Ectodermal cell (in vitro differentiated cells): ENCODE measurements around the gene SRP72.

Source experiments
- H3K27ac ChIP-seq: 2 replicates; pipeline ENCODE4 v1.7.0; 2013; ENCODE audit warnings: mild to moderate bottlenecking, low read depth, low read length; ENCODE audit not compliant: insufficient read depth, poor library complexity, severe bottlenecking
- H3K27me3 ChIP-seq: 2 replicates; pipeline ENCODE4 v1.7.0; 2013; ENCODE audit warnings: mild to moderate bottlenecking, low read length; ENCODE audit not compliant: insufficient read depth, control insufficient read depth, poor library complexity, severe bottlenecking
- H3K36me3 ChIP-seq: one replicate; pipeline ENCODE4 v1.7.0; 2013; ENCODE audit warnings: low read length; ENCODE audit not compliant: control insufficient read depth, insufficient read depth
- H3K4me1 ChIP-seq: one replicate; pipeline ENCODE4 v1.7.0; 2013; ENCODE audit warnings: low read length; ENCODE audit not compliant: control insufficient read depth, insufficient read depth
- H3K4me3 ChIP-seq: 2 replicates; pipeline ENCODE4 v1.7.0; 2013; ENCODE audit warnings: low read depth, low read length, control low read depth; ENCODE audit not compliant: insufficient read depth
- H3K9me3 ChIP-seq: 2 replicates; pipeline ENCODE4 v1.7.0; 2013; ENCODE audit warnings: mild to moderate bottlenecking, low read length, moderate library complexity; ENCODE audit not compliant: control insufficient read depth
- WGBS, 2 experiments: methylation state at CpG; one replicate each; pipeline ENCODE4 v1.1.7; 2013; ENCODE audit warnings: missing lambda C conversion rate in 2 of 2; 5-methylcytosine and 5-hydroxymethylcytosine counted together

Gene SRP72

GRCh38 chr4:56496241-56496640 lies 28.8 kb downstream of the SRP72 start:
- peaks cover 13% of the 10 kb centered on the region for H3K36me3 ChIP-seq
- no peak overlapping the region for H3K27ac ChIP-seq
- H3K4me1 ChIP-seq, result no peaks in the 10 kb centered on the region
- no peak overlapping the region for H3K4me3 ChIP-seq
- no peaks in the 10 kb centered on the region for H3K27me3 ChIP-seq
- no peaks in the 10 kb centered on the region for H3K9me3 ChIP-seq
- 90 to 92% methylated on average over 1 of the region's 1 CpG for WGBS, 2 experiments

GRCh38 chr4:56505269-56506130 lies 38.1 kb downstream of the SRP72 start, which contains the start of gene ARL9:
Gene ARL9 (plus strand): TSS chr4:56505791. CDS start chr4:56505863, 72 bp downstream.
- peak within 1 kb of the TSS; percentile 60 for H3K4me3 ChIP-seq
- H3K27me3 ChIP-seq, result peaks cover 19% of the 10 kb centered on the region
- H3K27ac ChIP-seq, result no peak within 1 kb of the TSS
- peaks cover 17% of the 10 kb centered on the region for H3K36me3 ChIP-seq
- H3K9me3 ChIP-seq, result no peaks in the 10 kb centered on the region
- WGBS, 2 experiments, result 2% methylated on average over 56 of the region's 56 CpGs
- peaks cover 5% of the 10 kb centered on the region for H3K4me1 ChIP-seq

GRCh38 chr4:56511098-56511497 lies 43.7 kb downstream of the SRP72 start:
- Histone ChIP-seq H3K36me3 (no peaks in the 10 kb centered on the region), H3K9me3 (no peaks in the 10 kb centered on the region)

GRCh38 chr4:56512166-56512565 lies 44.7 kb downstream of the SRP72 start:
- Histone ChIP-seq H3K27me3 (peaks cover 1% of the 10 kb centered on the region), H3K36me3 (no peaks in the 10 kb centered on the region), H3K9me3 (no peaks in the 10 kb centered on the region), H3K27ac (no peak overlapping the region), H3K4me1 (no peaks in the 10 kb centered on the region), H3K4me3 (no peak overlapping the region)
- WGBS, 2 experiments, result 93% methylated on average over 1 of the region's 1 CpG; no CpG with 5 or more reads in 1 of the 2 experiments

More at GRCh38 chr4:56511098-56511497, 43.7 kb downstream of the SRP72 start:
- H3K4me3 ChIP-seq, result no peak overlapping the region
- H3K27me3 ChIP-seq, result peaks cover 12% of the 10 kb centered on the region
- H3K27ac ChIP-seq, result no peak overlapping the region
- peaks cover 5% of the 10 kb centered on the region for H3K4me1 ChIP-seq

- H3K4me3 ChIP-seq, result no peak overlapping the region
- no peaks in the 10 kb centered on the region for H3K27me3 ChIP-seq
- 87 to 92% methylated on average over 2 of the region's 2 CpGs for WGBS, 2 experiments
Measured at GRCh38 chr4:56513517-56513916, 46.1 kb downstream of the SRP72 start.

GRCh38 chr4:56530269-56531148 lies 63.1 kb downstream of the SRP72 start:
- Histone ChIP-seq H3K4me3 (peak overlapping the region; percentile 68), H3K27me3 (peaks cover 54% of the 10 kb centered on the region), H3K27ac (no peak overlapping the region), H3K4me1 (no peaks in the 10 kb centered on the region), H3K9me3 (no peaks in the 10 kb centered on the region), H3K36me3 (no peaks in the 10 kb centered on the region)
- 5 to 6% methylated on average over 68 of the region's 68 CpGs for whole genome bisulfite sequencing, 2 experiments

More at GRCh38 chr4:56513517-56513916, 46.1 kb downstream of the SRP72 start:
- no peak overlapping the region for H3K27ac ChIP-seq
- no peaks in the 10 kb centered on the region for H3K4me1 ChIP-seq
- no peaks in the 10 kb centered on the region for H3K9me3 ChIP-seq
- H3K36me3 ChIP-seq, result no peaks in the 10 kb centered on the region

- peaks cover 54% of the 10 kb centered on the region for H3K27me3 ChIP-seq
- 48 to 57% methylated on average over 11 of the region's 11 CpGs for WGBS, 2 experiments
- H3K9me3 ChIP-seq, result no peaks in the 10 kb centered on the region
- H3K36me3 ChIP-seq, result no peaks in the 10 kb centered on the region
- no peak overlapping the region for H3K27ac ChIP-seq
- H3K4me1 ChIP-seq, result no peaks in the 10 kb centered on the region
- H3K4me3 ChIP-seq, result peak overlapping the region; percentile 68
Measured at GRCh38 chr4:56531149-56531770, 63.8 kb downstream of the SRP72 start.

- no peaks in the 10 kb centered on the region for H3K36me3 ChIP-seq
- H3K27ac ChIP-seq, result no peak overlapping the region
- no peak overlapping the region for H3K4me3 ChIP-seq
- H3K9me3 ChIP-seq, result no peaks in the 10 kb centered on the region
- WGBS, 2 experiments, result 89 to 91% methylated on average over 4 of the region's 4 CpGs
- H3K27me3 ChIP-seq, result peaks cover 54% of the 10 kb centered on the region
- no peaks in the 10 kb centered on the region for H3K4me1 ChIP-seq
Measured at GRCh38 chr4:56531823-56532222, 64.4 kb downstream of the SRP72 start.

- Histone ChIP-seq H3K4me1 (no peaks in the 10 kb centered on the region), H3K9me3 (no peaks in the 10 kb centered on the region), H3K27ac (no peak overlapping the region), H3K4me3 (no peak overlapping the region), H3K36me3 (no peaks in the 10 kb centered on the region), H3K27me3 (peaks cover 54% of the 10 kb centered on the region)
- 94 to 96% methylated on average over 2 of the region's 2 CpGs for WGBS, 2 experiments
Measured at GRCh38 chr4:56532239-56532638, 64.8 kb downstream of the SRP72 start.
